ENCODE measurements around the gene IFITM1.
"Not testable (repeated sequence)": the region's sequence is repeated elsewhere in the genome, so short reads cannot be mapped to it uniquely, and the experiment has no call there.

IFITM1 gene

DNA sequence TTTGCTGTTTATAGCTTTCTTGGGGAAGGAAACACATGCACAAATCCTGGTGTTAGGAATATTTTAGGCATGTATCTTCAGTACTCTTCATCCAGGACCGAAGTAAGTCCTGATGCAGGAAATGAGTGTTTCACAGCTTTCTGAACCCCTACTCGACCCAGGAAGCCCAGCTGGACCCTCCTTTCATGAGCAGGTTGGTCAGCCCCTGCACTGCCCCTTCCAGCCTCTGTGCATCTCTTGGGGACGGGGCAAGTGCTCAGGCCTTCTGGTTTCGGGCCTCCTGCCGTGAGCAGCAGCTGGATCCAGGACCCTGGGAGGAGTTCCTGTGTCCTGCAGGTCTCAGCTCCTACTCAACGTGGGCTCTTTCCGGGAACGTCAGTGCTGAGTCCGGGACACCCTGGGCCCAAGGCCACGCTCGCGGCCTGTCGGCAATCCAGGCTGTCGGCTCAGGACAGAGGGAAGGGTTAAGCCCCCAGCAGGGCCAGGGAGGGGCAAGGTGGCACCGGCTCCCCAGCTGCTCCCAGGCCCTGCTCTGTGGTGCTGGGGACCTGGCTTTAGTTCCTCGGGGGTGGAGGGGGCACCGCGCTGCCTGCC lies 3.8 kb upstream of the IFITM1 start:
- DNase-seq = not testable (repeated sequence)

DNA sequence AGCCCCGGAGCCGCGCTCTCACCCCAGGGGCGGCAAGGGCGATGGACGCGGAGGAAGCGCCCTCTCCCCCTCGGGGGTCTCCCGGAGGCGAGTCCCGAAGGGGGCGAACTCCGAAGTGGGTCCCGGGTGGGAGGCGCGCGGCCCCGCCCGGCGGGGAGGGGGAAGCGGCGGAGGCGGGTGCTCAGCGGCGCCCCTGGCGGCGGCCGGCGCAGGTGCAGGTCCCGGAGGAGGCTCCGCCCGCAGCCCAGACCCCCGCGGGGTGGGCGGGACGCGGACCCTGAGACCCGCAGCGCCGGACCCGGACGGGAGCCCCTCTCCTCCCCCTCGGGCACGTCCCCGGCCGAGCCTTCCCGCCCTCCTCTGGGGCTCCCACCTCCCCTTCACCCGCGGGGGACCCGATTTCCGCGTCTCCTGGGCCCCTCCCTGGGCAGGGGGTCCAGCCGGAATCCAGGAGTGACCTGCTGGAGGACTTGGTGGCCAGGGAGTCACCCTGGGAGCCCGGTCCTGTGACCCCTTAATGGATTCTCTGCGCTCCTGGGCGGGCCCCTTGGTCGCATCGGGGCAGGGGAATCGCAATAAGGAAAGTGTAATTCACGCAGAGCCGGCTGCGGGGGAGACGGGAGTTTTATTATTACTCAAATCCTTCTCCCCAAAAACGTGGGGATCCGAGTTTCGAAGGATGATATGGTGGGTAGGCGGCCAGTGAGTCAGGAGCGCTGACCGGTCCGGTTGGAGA lies 2.7 kb upstream of the IFITM1 start:
- DNase-seq = peak in 1 of 2 donors; percentile 56

GRCh38 chr11:312092-312816 lies 1.6 kb upstream of the IFITM1 start:
- DNase-seq = peak in 1 of 2 donors; percentile 48

DNA sequence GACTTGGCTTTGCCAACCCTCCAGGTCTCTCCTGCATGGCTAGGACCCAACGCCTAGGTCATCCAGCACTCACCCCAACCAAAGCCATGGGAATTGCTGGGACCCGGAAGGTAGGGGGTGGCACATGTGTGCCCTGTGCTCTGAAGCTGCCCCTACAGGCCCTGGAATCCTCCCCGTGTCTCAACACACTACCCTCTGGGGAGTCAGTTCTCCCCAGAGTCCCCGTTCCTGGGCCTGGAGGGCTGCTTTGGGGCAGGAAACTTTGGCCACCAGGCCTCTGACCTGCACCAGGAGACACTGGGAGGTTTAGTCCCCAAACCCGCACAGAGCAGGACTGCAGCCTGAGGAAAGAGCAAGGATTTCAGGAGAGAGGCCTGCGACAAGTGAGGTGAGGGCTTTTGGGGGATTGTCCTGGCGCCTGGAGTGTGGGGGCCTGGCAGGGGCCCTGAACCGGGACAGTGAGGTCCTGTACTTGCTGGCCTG lies 495 bp upstream of the IFITM1 start:
- no peak for DNase-seq

GRCh38 chr11:314554-314875 lies 675 bp downstream of the IFITM1 start:
- DNase-seq = not testable (repeated sequence)

DNA sequence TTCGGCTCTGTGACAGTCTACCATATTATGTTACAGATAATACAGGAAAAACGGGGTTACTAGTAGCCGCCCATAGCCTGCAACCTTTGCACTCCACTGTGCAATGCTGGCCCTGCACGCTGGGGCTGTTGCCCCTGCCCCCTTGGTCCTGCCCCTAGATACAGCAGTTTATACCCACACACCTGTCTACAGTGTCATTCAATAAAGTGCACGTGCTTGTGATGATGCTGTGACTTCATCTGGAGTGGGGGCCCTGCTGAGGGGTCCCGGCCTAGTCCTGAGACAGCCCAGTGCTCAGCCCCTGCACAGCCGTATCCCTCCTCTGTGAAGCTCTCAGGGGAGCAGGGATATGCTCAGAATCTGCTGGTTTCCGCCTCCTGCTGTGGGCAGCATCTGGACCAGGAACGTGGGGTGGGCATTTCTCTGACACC lies 1.2 kb downstream of the IFITM1 start:
- peak in 1 of 2 donors; percentile 38 for DNase-seq

DNA sequence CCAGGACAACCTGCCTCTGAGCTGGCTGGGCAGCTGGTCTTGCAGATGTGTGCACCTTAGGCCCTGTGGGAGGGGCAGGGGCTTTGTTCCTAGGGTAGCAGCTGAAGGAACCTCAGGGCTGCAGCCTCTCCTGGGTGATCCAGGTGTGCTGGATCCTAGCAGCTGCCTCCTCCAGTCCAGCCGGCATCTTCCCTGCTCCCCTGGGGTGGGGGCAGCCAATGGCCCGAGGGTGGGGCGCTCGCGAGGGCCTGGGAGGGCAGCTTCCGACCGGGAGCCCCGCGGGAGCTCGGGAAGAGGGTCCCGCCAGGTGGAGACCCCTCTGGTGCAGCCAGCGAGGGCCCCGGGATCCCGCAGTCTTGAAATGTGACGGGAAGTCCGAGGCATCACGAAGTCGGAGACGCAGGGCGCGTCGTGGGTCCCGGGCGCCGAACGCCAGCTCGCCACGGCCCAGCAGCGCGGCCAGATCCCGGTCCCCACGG lies 1.7 kb downstream of the IFITM1 start:
- peak in 1 of 2 donors; percentile 37 for DNase-seq

DNA sequence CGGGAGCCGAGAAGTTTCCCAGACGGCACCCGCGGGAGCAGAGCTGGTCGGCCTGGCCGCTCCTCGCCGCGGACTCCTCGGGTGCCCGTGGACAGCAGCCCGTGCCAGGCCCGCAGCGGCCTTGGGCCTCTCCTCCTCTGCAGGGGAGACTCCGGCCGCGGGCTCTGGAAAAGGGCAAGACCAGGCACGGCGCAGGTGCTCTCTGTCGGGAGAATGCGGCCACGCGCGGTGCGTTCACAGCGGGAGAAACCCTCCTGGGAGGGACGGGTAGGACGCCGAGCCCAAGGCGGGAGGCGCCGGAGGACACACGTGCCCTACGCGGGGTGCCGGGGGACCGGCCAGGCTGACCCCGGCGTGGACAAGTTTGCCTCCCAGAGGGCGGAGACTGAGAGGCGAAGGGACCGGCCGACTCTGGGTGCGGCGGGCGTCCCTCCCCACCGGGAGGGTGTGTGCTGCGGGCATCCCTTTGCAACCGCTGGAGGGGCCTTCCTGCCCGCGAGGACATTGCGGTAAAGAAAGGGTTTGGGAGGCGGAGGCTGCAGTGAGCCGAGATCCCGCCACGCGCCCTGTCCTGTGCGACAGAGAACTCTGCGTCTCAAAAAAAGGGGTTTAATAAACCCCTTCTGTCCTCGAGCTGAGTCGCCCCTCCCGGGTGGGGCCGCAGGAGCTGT lies 2.3 kb downstream of the IFITM1 start:
- DNase-seq = peak in 1 of 2 donors; percentile 52

DNA sequence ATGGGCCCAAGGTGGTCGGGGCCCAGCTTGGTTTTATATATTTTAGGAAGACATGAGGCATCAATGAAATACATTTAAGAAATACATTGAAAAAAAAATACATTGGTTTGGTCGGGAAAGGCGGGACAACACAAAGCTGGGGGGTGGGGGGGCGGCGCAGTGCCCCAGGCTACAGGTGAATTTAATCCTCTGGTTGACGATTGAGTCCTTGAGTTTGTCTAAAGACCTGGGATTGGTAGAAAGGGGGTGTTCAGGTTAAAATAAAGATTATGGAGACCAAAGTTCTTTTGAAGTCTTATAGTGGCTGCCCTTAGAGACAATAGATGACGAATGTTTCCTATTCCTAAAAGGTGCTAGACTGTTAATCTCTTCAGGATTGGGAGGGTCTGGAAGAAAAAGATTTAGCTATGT lies 3.1 kb downstream of the IFITM1 start:
- no peak for DNase-seq

DNA sequence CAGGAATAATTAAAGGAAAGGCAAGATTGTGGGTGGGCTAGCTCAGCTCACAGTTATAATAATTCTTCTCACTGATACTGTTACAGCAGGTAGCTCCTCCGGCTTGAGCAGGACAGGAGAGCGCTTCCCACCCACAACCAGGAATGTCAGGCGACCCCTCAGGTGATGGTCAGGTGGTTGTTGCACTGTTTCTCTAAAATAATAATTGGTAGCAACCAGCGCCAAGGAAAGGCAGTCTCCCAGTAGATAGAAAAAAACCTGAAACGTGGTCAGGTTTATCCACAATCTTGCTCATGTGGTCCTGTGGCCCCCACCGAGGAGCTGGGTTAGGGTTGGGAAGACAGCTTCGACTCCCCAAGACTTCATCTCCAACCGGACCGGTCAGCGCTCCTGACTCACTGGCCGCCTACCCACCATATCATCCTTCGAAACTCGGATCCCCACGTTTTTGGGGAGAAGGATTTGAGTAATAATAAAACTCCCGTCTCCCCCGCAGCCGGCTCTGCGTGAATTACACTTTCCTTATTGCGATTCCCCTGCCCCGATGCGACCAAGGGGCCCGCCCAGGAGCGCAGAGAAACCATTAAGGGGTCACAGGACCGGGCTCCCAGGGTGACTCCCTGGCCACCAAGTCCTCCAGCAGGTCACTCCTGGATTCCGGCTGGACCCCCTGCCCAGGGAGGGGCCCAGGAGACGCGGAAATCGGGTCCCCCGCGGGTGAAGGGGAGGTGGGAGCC lies 4.0 kb downstream of the IFITM1 start:
- DNase-seq = not testable (repeated sequence)

- DNase-seq = not testable (repeated sequence)
These were observed 4.7 kb downstream of the IFITM1 start for GRCh38 chr11:318405-319120.

DNA sequence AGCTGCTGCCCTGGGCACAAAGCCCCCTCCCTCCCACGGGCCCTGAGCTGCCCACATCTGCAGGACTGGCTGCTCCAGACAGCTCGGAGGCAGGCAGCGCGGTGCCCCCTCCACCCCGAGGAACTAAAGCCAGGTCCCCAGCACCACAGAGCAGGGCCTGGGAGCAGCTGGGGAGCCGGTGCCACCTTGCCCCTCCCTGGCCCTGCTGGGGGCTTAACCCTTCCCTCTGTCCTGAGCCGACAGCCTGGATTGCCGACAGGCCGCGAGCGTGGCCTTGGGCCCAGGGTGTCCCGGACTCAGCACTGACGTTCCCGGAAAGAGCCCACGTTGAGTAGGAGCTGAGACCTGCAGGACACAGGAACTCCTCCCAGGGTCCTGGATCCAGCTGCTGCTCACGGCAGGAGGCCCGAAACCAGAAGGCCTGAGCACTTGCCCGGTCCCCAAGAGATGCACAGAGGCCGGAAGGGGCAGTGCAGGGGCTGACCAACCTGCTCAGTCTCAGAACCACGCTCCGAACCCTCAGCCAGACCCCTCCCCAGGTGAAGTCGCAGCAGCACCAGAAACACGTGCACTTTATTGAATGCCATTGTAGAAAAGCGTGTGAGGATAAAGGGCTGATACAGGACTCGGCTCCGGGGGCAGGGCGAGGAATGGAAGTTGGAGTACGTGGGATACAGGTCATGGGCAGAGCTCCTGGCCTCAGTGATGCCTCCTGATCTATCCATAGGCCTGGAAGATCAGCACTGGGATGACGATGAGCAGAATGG lies 5.5 kb downstream of the IFITM1 start:
- peak in 1 of 2 donors; percentile 44 for DNase-seq

- peak in 1 of 2 donors; percentile 45 for DNase-seq
These were observed 6.0 kb downstream of the IFITM1 start for GRCh38 chr11:319888-320273.

DNA sequence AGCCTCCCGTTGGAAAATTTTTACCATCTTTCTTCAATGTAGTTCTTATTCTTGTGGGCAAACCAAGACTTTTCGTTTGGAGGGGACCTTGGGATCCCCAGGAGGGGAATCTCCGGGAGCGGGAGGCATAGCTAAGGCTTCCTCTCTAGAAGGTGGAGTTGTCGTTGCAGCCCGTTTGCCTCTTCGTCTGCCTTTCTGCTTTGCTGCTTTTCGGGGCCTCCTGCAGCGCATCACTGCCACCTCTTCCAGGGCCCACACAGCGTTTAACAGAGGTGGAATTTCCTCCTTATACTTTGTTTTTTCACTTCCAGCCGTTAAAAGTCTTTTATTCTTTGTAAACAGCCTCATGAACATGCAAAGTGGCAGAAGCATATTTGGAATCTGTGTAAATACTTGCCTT lies 10.3 kb downstream of the IFITM1 start:
- DNase-seq = no peak

DNA sequence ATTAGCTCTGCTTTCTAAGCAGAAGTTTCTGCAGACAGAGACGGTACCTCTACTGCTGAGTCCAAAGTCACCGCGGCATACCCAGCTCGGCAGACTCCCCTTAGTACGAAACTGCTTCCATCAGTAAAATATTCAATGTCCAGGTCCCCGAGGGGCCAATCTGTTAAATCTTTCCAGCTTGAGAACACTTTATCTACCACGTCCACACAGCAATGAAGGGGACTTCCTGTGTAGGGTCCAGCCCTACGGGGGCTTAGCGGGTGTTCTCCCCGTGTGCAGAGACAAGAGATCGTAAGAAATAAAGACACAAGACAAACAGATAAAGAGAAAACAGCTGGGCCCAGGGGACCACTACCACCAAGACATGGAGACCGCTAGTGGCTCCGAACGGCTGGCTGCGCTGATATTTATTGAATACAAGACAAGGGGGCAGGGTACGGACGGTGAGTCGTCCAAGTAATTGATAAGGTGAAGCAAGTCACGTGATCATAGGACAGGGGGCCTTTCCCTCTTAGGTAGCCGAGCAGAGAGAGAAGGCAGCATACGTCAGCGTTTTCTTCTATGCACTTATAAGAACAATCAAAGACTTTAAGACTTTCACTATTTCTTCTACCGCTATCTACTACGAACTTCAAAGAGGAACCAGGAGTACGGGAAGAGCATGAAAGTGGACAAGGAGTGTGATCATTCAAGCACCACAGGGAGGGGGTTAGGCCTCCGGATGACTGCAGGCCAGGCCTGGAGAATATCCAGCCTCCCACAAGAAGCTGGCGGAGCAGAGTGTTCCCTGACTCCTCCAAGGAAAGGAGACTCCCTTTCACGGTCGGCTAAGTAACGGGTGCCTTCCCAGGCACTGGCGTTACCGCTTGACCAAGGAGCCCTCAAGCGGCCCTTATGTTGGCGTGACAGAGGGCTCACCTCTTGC lies 11.0 kb downstream of the IFITM1 start:
- DNase-seq = not testable (repeated sequence)

GRCh38 chr11:325796-326591 lies 12.2 kb downstream of the IFITM1 start:
- DNase-seq = no peak

DNA sequence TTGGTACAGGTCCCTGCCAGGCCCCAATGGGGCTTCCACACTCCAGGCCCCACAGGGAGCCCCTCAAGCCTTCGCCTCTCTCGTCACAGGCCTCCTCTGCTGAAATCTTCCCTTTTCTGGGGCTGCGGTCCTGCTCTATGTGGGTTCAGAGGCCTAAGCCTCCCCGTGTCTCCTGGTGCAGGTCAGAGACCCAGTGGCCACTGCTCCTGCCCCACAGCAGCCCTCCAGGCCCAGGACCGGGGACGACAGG lies 12.7 kb downstream of the IFITM1 start:
- no peak for DNase-seq

- DNase-seq = peak; percentile 51 to 74
These were observed 13.2 kb downstream of the IFITM1 start for GRCh38 chr11:326842-327580.

- no peak for DNase-seq
These were observed 13.7 kb downstream of the IFITM1 start for GRCh38 chr11:327581-327923.

Data from stimulated activated CD4-positive, alpha-beta T cell treated with anti-CD3 and anti-CD28 coated beads, Interleukin-2, amount 100 ng/mL, for 24 hours (primary cell).